Measurements from ENCODE around the gene ELOVL1.

The ELOVL1 gene

GRCh38 chr1:43322506-43322905 is 45.3 kb downstream of the ELOVL1 start:
- DNase-seq: no peak

- DNase-seq: no peak
Observed at GRCh38 chr1:43321331-43321891, 46.4 kb downstream of the ELOVL1 start.

DNA sequence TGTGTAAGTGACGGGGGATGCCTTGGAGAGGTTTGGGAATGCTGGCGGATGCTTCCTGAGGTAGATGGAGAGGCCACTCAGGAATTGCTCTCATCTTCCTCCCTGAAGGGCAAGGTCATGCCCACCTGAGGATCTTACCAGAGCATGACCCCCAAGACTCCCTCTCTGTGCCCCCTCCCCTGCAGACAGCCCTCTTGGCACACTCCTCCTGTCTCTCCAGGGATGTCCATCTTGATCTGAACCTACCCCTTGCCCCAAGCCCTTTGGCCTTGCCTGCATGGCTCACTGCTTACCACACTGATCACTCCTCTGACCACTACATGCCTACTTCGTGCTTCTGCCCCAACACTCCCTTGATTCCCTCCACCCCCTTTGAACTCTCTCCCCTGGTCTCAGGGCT is 48.0 kb downstream of the ELOVL1 start:
- DNase-seq: no peak

DNA sequence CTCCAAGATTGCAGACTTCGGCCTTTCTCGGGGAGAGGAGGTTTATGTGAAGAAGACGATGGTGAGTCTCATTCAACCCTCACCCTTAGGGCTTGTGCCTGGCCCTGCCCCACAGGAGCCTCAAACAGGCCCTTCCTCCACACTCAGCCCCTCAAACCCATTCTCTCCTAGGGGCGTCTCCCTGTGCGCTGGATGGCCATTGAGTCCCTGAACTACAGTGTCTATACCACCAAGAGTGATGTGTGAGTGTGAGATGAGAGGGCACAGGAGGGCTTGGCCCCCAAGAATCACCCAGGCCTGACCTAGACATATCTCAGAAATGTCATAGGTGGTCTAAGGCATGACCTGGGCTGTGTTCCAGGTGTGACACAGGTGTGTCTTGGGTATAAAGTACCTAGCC is 48.5 kb downstream of the ELOVL1 start:
- DNase-seq: no peak

DNA sequence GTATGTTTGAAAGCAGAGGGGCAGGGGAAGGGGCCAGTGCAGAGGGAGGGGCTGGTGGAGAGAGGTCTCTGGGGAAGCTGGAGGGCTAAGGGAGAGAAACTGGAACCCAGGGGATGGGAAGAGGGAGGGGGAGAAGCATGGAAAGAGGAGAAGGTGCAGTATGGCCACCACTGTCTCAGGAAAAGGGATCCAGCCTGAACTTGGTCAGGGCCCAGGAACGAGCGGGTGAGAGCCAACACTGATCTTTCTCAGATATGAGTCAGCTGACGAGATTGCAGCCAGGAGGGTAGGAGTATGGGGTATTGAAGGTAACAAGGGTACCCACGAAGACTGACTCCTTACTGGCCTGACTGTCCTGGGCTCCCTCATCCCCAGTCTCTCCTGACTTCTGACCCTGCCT is 49.0 kb downstream of the ELOVL1 start:
- DNase-seq: no peak

- DNase-seq: no peak
Observed at GRCh38 chr1:43317817-43318471, 49.9 kb downstream of the ELOVL1 start.

DNA sequence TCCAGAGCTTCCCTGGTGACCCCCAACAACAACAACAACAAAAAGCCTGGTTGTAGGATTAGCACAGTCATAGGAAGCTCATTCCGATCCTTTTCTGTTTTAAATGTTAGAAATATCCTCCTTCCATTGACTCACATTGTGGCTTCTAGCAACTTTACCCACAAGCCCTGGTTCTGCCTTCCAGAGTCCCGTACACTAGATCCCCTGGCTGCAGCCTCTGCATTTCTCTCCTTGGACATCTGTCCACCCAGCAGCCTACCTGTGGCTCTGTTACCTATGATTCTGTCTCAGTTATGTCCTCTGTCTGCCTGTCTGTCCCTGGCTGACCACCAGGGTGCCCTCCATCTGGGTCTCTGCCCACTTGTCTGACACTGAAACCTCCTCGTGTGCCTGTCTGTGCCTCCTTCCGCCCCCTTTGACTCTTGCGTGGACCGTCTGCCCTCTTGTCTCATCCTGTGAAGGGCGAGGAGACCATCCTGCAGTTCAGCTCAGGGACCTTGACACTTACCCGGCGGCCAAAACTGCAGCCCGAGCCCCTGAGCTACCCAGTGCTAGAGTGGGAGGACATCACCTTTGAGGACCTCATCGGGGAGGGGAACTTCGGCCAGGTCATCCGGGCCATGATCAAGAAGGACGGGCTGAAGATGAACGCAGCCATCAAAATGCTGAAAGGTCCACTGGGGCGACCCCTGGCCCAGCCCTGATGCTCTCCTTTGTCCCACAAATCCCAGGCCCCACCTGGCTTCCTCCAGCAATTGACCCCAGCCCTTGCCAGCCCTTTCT is 50.9 kb downstream of the ELOVL1 start:
- no peak for DNase-seq

DNA sequence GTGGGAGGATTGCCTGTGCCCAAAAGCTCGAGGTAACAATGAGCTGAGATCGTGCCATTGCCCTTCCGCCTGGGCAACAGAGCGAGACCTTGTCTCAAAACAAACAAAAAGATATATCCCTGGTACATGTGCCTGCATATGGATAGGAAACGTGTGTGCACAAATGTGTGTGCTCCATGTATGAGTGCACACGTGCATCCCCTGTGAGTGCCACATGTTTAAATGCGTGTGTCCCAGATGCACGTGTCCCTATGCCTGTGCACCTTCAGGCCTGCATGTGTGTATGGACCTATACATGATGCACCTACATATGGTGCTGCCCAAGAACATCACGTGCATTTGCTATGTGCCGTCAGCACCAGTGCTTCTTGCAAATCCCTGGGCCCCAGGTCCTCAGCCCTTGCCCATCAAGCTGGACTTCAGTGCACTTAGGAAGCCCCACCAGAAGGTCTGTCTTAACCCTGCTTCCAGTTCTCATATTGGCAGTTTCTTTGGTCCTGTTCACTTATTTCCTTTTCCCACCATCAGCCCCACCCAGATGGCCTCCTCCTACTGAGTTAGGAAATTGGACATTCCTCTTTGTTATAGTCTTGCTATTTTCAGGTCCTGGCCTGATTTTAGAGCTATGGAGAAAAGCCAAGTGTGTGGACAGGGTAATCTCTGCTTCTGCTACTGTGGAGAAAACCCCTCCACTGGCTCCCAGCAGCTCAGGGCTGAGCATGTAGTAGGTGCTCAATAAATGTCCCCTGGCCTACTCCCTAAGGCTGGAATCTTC is 51.7 kb downstream of the ELOVL1 start:
- no peak for DNase-seq

GRCh38 chr1:43315481-43315880 is 52.3 kb downstream of the ELOVL1 start:
- DNase-seq: no peak

DNA sequence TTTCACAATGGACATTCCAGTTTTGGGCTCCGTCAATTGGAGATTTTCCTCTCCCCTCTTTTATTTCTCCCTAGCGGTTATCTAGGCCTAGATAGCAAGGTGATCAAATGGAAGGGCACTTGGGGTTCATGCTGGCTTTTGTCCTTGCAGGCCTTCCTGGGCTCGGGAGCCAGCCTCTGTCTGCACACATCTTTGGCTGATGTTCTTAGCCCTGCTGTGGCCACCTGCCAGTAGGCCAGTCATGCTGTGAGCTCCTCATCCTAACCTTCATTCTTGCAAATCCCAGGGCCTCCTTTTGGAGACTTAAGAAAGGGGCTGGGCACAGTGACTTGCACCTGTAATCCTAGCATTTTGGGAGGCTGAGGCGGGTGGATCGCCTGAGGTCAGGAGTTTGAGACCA is 53.6 kb downstream of the ELOVL1 start:
- no peak for DNase-seq

DNA sequence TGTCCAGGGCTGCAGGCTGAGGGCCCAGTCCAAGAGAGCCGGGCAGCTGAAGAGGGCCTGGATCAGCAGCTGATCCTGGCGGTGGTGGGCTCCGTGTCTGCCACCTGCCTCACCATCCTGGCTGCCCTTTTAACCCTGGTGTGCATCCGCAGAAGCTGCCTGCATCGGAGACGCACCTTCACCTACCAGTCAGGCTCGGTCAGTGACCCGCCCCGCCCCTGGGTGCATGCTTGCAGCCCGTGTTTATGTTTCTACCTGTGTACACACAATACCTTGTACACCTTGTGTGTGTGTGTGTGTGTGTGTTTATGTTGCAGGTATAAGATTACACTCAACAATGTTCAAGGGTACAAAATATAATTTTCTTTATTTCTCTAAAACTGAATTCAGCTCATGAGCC is 54.0 kb downstream of the ELOVL1 start:
- DNase-seq: no peak
